ENCODE data around the gene HBM. TPM values are rescaled to one million over a fixed set of nuclear protein-coding genes. Genes with fewer than 3 reads are reported as not detected.
"Not testable (repeated sequence)": the region's sequence is repeated elsewhere in the genome, so short reads cannot be mapped to it uniquely, and the experiment has no call there.

The HBM gene
- total and polyA plus RNA-seq, 2 experiments from 2014 or later: not detected

DNA sequence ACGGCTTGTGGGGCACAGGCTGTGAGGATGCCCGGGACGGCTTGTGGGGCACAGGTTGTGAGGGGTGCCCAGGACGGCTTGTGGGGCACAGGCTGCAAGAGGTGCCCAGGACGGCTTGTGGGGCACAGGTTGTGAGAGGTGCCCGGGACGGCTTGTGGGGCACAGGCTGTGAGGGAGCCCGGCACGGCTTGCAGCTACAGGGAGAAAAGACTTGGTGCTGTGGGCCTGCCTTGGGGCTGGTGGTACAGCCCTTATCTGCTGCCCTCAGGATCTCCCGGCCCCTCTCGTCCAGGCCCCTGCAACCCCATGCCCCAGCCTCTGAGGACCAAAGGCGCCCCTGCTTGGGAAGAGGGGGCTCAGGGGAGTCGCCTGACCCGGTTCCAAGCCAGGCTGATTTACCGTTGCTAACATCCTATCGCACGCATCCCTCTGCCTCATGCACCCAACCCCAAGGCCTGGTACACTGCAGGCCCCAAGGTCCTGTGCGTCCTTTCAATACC, 5.0 kb upstream of the HBM start:
- Histone ChIP-seq H3K4me1 (ENCODE audit: insufficient read depth) (no peaks in the 10 kb centered on the region), H3K4me2 (no peak overlapping the region), H3K4me3 (no peak overlapping the region), H4K20me1 (ENCODE audit: insufficient read depth, poor library complexity, severe bottlenecking) (no peaks in the 10 kb centered on the region), H3K79me2 (no peaks in the 10 kb centered on the region), H3K36me3 (replicated peaks; ENCODE audit: insufficient read depth, low read depth) (no peaks in the 10 kb centered on the region), H3K9me3 (ENCODE audit: low read depth) (no peaks in the 10 kb centered on the region), H3K27ac (no peak overlapping the region), H3K27me3 (peaks cover 50% of the 10 kb centered on the region), H2AFZ (no peak overlapping the region), H3K9me2 (replicated peaks; ENCODE audit: insufficient read depth) (no peaks in the 10 kb centered on the region)
- WGBS (ENCODE audit: low lambda C conversion rate, missing lambda C conversion rate): 75% methylated on average over 14 of the region's 18 CpGs
- no peak for DNase-seq (ENCODE audit: low spot score)
- no peak for TF ChIP-seq EZH2 (IDR thresholded peaks at IDR 0.05; ENCODE audit: borderline replicate concordance)
- TF ChIP-seq, protein P1, sequence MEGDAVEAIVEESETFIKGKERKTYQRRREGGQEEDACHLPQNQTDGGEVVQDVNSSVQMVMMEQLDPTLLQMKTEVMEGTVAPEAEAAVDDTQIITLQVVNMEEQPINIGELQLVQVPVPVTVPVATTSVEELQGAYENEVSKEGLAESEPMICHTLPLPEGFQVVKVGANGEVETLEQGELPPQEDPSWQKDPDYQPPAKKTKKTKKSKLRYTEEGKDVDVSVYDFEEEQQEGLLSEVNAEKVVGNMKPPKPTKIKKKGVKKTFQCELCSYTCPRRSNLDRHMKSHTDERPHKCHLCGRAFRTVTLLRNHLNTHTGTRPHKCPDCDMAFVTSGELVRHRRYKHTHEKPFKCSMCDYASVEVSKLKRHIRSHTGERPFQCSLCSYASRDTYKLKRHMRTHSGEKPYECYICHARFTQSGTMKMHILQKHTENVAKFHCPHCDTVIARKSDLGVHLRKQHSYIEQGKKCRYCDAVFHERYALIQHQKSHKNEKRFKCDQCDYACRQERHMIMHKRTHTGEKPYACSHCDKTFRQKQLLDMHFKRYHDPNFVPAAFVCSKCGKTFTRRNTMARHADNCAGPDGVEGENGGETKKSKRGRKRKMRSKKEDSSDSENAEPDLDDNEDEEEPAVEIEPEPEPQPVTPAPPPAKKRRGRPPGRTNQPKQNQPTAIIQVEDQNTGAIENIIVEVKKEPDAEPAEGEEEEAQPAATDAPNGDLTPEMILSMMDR (IDR thresholded peaks at IDR 0.05; ENCODE audit: poor library complexity): no peak
- no peak for TF ChIP-seq EZH2phosphoT487 (IDR thresholded peaks at IDR 0.05; ENCODE audit: low read depth, severe bottlenecking, unreplicated experiment)

DNA sequence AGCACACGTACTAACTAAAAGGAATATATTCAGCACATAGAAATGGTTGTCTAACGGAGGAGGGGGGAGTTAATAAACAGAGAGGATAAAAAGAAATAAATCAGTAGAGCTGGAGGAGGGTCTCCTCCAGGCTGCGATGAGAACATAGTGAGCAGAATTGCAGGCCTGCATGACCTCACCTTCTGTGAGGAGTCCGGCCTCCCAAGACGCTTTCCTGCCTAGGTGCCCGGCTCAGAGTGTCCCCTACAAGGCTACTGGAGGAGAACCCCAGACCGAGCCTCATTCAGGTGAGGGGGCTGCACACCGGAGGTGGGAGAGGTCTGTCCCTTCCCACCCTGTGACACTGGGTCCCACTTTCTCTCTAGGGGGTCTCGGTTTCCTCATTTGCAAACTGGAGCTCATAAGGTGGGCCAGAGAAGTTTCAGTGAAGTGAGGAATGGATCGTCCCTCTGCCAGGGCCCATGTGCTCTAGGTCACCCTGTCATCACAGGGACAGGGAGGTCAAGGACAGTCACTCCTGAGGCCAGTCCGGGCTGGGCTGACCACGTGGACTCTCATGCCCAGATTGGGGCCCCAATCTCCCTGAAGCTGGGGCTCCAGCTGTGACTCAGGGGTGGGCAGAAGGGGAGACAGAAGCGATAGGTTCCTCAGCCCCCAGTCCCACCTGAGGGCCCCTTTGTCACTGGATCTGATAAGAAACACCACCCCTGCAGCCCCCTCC, 3.3 kb upstream of the HBM start:
- no peak overlapping the region for H3K4me3 ChIP-seq

DNA sequence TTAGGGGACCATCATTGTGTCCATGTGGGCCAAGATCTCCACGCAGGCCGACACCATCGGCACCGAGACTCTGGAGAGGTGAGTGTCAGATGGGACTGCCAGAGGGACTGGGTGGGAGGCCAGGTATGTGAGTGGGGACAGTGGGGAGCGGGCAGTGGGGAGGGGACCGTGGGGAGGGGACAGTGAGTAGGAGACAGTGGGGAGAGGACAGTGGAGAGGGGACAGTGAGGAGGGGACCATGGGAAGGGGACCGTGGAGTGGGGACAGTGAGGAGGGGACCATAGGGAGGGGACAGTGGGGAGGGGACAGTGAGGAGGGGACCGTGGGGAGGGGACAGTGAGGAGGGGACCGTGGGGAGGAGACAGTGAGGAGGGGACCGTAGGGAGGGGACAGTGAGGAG, 2.6 kb upstream of the HBM start:
- not testable (repeated sequence) for H3K9me3 ChIP-seq (ENCODE audit: low read depth); H4K20me1 ChIP-seq (ENCODE audit: insufficient read depth, poor library complexity, severe bottlenecking); H3K36me3 ChIP-seq (replicated peaks; ENCODE audit: insufficient read depth, low read depth); H3K4me3 ChIP-seq; H3K9me2 ChIP-seq (replicated peaks; ENCODE audit: insufficient read depth); H3K79me2 ChIP-seq; H3K4me2 ChIP-seq; DNase-seq (ENCODE audit: low spot score); H2AFZ ChIP-seq; H3K27ac ChIP-seq; H3K4me1 ChIP-seq (ENCODE audit: insufficient read depth)
- peaks cover 58% of the 10 kb centered on the region for H3K27me3 ChIP-seq
- WGBS (ENCODE audit: low lambda C conversion rate, missing lambda C conversion rate): 100% methylated on average over 3 of the region's 10 CpGs

More for the DNA sequence above, 3.3 kb upstream of the HBM start:
- H4K20me1 ChIP-seq (ENCODE audit: insufficient read depth, poor library complexity, severe bottlenecking): no peaks in the 10 kb centered on the region
- no peaks in the 10 kb centered on the region for H3K9me2 ChIP-seq (replicated peaks; ENCODE audit: insufficient read depth)
- no peak for DNase-seq (ENCODE audit: low spot score)
- 91% methylated on average over 9 of the region's 13 CpGs for WGBS (ENCODE audit: low lambda C conversion rate, missing lambda C conversion rate)
- H3K36me3 ChIP-seq (replicated peaks; ENCODE audit: insufficient read depth, low read depth): no peaks in the 10 kb centered on the region
- H3K27me3 ChIP-seq: peaks cover 58% of the 10 kb centered on the region
- H3K9me3 ChIP-seq (ENCODE audit: low read depth): no peaks in the 10 kb centered on the region
- H3K27ac ChIP-seq: no peak overlapping the region
- TF ChIP-seq EZH2 (IDR thresholded peaks at IDR 0.05; ENCODE audit: borderline replicate concordance) (no peak), EZH2phosphoT487 (IDR thresholded peaks at IDR 0.05; ENCODE audit: low read depth, severe bottlenecking, unreplicated experiment) (no peak)
- TF ChIP-seq, protein P1 (IDR thresholded peaks at IDR 0.05; ENCODE audit: poor library complexity): no peak
- no peaks in the 10 kb centered on the region for H3K79me2 ChIP-seq
- H3K4me1 ChIP-seq (ENCODE audit: insufficient read depth): no peaks in the 10 kb centered on the region
- H2AFZ ChIP-seq: no peak overlapping the region
- no peak overlapping the region for H3K4me2 ChIP-seq

DNA sequence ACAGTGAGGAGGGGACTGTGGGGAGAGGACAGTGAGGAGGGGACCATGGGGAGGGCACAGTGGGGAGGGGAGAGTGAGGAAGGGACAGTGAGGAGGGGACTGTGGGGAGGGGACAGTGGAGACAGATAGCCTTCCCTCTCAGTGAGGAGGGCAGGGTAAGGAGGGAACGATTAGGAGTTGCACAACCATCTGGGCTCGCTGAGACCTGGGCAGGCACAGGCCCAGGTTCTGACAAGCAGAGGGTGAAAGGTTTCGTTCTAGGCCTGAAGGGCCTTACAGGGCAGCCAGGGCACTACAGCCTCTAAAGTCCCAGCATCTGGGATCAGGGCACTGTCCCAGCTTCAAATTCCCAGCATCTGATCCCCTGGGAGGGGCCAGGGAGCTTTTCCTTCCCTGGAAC, 2.1 kb upstream of the HBM start:
- H3K4me1 ChIP-seq (ENCODE audit: insufficient read depth); H4K20me1 ChIP-seq (ENCODE audit: insufficient read depth, poor library complexity, severe bottlenecking); H3K4me3 ChIP-seq; H3K36me3 ChIP-seq (replicated peaks; ENCODE audit: insufficient read depth, low read depth); H3K9me2 ChIP-seq (replicated peaks; ENCODE audit: insufficient read depth); H3K4me2 ChIP-seq; H3K27ac ChIP-seq; H3K9me3 ChIP-seq (ENCODE audit: low read depth); H2AFZ ChIP-seq; H3K79me2 ChIP-seq; DNase-seq (ENCODE audit: low spot score): not testable (repeated sequence)
- WGBS (ENCODE audit: low lambda C conversion rate, missing lambda C conversion rate): 60% methylated on average over 2 of the region's 3 CpGs
- peaks cover 59% of the 10 kb centered on the region for H3K27me3 ChIP-seq

DNA sequence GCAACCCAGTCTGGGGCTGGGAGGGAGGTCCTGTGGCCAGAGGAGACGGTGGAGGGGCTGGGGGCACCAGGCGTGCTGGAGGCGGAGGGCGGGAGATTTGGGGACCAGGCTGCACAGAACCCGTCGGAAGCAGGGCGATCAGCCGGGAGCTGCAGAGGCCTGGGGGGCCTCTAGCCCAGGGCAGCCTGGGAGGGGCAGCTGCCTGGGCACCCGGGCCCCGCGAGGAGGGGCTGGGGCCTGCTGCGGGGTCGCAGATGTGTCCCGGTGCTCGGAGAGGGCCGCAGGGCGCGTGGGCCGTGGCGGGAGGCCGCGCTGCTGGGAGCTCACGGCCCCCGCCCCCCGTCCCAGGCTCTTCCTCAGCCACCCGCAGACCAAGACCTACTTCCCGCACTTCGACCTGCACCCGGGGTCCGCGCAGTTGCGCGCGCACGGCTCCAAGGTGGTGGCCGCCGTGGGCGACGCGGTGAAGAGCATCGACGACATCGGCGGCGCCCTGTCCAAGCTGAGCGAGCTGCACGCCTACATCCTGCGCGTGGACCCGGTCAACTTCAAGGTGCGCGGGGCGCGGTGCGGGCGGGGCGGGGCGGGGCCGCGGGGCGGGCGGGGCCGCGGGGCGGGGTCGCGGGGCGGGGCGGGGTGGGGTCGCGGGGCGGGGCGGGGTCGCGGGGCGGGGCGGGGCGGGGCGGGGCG, 1.5 kb upstream of the HBM start:
- not testable (repeated sequence) for DNase-seq (ENCODE audit: low spot score); H3K9me3 ChIP-seq (ENCODE audit: low read depth); H3K79me2 ChIP-seq; H4K20me1 ChIP-seq (ENCODE audit: insufficient read depth, poor library complexity, severe bottlenecking); H3K4me2 ChIP-seq; H3K27ac ChIP-seq; H3K36me3 ChIP-seq (replicated peaks; ENCODE audit: insufficient read depth, low read depth); H3K4me1 ChIP-seq (ENCODE audit: insufficient read depth); H3K4me3 ChIP-seq; H3K9me2 ChIP-seq (replicated peaks; ENCODE audit: insufficient read depth); H2AFZ ChIP-seq
- no CpG with 5 or more reads among the region's 80 CpGs for WGBS (ENCODE audit: low lambda C conversion rate, missing lambda C conversion rate)
- peaks cover 62% of the 10 kb centered on the region for H3K27me3 ChIP-seq

Measured in hepatocyte (in vitro differentiated cells).